SU-DHL-6 (cell line): ENCODE measurements around the gene WDR4.

ENCODE experiments used
- H2AFZ ChIP-seq: fragments of 200-600 bp; sonication (generic); 2 replicates; pipeline ENCODE4 v1.6.1; 2014; ENCODE audit warnings: low read depth, mild to moderate bottlenecking, moderate library complexity, mixed read lengths, antibody characterized with exemption, low read length; ENCODE audit not compliant: severe bottlenecking
- H3F3A ChIP-seq: fragments of 200-600 bp; shearing (Covaris generic); 2 replicates; pipeline ENCODE4 v1.6.0; 2016; ENCODE audit warnings: antibody characterized with exemption, mild to moderate bottlenecking; ENCODE audit not compliant: insufficient read depth
- H3K27ac ChIP-seq: fragments of 200-600 bp; sonication (generic); 2 replicates; pipeline ENCODE4 v1.5.1; 2016; ENCODE audit warnings: low read depth, mild to moderate bottlenecking, low read length, moderate library complexity, mixed read lengths
- H3K27me3 ChIP-seq: fragments of 200-600 bp; sonication (generic), shearing (Covaris generic); 2 replicates; pipeline ENCODE4 v1.6.0; 2014; ENCODE audit warnings: mild to moderate bottlenecking, low read length
- H3K36me3 ChIP-seq: fragments of 200-600 bp; sonication (generic); 2 replicates; pipeline ENCODE4 v1.6.1; 2014; ENCODE audit warnings: mild to moderate bottlenecking, low read length, mixed read lengths
- H3K4me2 ChIP-seq: fragments of 300-600, 200-600 bp; shearing (Covaris generic), sonication (generic); 2 replicates; pipeline ENCODE4 v1.6.0; 2014; ENCODE audit warnings: low read length, low read depth, mild to moderate bottlenecking; ENCODE audit not compliant: poor library complexity, severe bottlenecking
- H3K4me3 ChIP-seq: fragments of 200-600 bp; sonication (generic); 2 replicates; pipeline ENCODE4 v1.5.1; 2014; ENCODE audit warnings: antibody characterized with exemption, low read length, mild to moderate bottlenecking, mixed read lengths; ENCODE audit not compliant: insufficient read depth, poor library complexity, severe bottlenecking
- H3K79me2 ChIP-seq: fragments of 200-600 bp; sonication (generic); 2 replicates; pipeline ENCODE4 v1.6.1; 2014; ENCODE audit warnings: mild to moderate bottlenecking, low read length, moderate library complexity; ENCODE audit not compliant: insufficient read depth
- H3K9ac ChIP-seq: fragments of 200-600 bp; sonication (generic); 2 replicates; pipeline ENCODE4 v1.7.0; 2014; ENCODE audit warnings: mild to moderate bottlenecking, low read length
- H3K9me2 ChIP-seq: fragments of 200-600 bp; sonication (generic); replicated peaks from 2 replicates; pipeline ENCODE4 v1.6.1; 2014; ENCODE audit warnings: low read length; ENCODE audit not compliant: insufficient read depth
- H3K9me3 ChIP-seq: fragments of 200-600 bp; sonication (generic); 2 replicates; pipeline ENCODE4 v1.6.1; 2014; ENCODE audit warnings: low read length, mixed read lengths; ENCODE audit not compliant: insufficient read depth
- H4K20me1 ChIP-seq: fragments of 200-600 bp; sonication (generic); 2 replicates; pipeline ENCODE4 v1.6.1; 2014; ENCODE audit warnings: low read depth, mild to moderate bottlenecking, antibody characterized with exemption, low read length, moderate library complexity, mixed read lengths
- CTCF ChIP-seq: fragments of 200-600 bp; sonication (generic); IDR thresholded peaks from one replicate; pipeline ENCODE4 v1.5.1; 2017; ENCODE audit warnings: antibody characterized with exemption, mild to moderate bottlenecking, low read length, moderate library complexity; ENCODE audit not compliant: insufficient read depth, poor library complexity, severe bottlenecking
- EZH2phosphoT487 ChIP-seq: fragments of 200-600 bp; sonication (generic), shearing (Covaris generic); conservative IDR thresholded peaks from 2 replicates; pipeline ENCODE4 v1.6.1; 2018; ENCODE audit warnings: mild to moderate bottlenecking, antibody characterized with exemption, low read length, moderate library complexity, mixed read lengths

Gene WDR4

GRCh38 chr21:42858185-42858847 is 21.0 kb downstream of the WDR4 start:
- H3F3A ChIP-seq: no peaks in the 10 kb centered on the region
- no peak overlapping the region for H2AFZ ChIP-seq
- peaks cover 47% of the 10 kb centered on the region for H3K79me2 ChIP-seq
- H3K36me3 ChIP-seq: peaks cover 12% of the 10 kb centered on the region; the same call in 1 of the 2 replicates
- TF ChIP-seq EZH2phosphoT487: no peak
- TF ChIP-seq CTCF: no peak
- H3K27ac ChIP-seq: no peak overlapping the region
- no peaks in the 10 kb centered on the region for H3K27me3 ChIP-seq
- no peak overlapping the region for H3K4me3 ChIP-seq
- 0 out of 2 replicates have a peak, but pooled peaks cover 2% of the 10 kb centered on the region for H4K20me1 ChIP-seq
- H3K9me2 ChIP-seq: no peaks in the 10 kb centered on the region
- H3K9me3 ChIP-seq: no peaks in the 10 kb centered on the region
- no peak overlapping the region for H3K4me2 ChIP-seq
- no peak overlapping the region for H3K9ac ChIP-seq

- no peak overlapping the region for H3K4me2 ChIP-seq
- H2AFZ ChIP-seq: no peak overlapping the region
- H3F3A ChIP-seq: no peaks in the 10 kb centered on the region
- no peak overlapping the region for H3K9ac ChIP-seq
- H3K27me3 ChIP-seq: no peaks in the 10 kb centered on the region
- peaks cover 39% of the 10 kb centered on the region for H3K79me2 ChIP-seq
- H3K9me2 ChIP-seq: no peaks in the 10 kb centered on the region
- peaks cover 12% of the 10 kb centered on the region; the same call in 1 of the 2 replicates for H3K36me3 ChIP-seq
- TF ChIP-seq CTCF (no peak), EZH2phosphoT487 (no peak)
- no peaks in the 10 kb centered on the region for H3K9me3 ChIP-seq
- H3K27ac ChIP-seq: no peak overlapping the region
- H4K20me1 ChIP-seq: 0 out of 2 replicates have a peak, but pooled peaks cover 2% of the 10 kb centered on the region
- no peak overlapping the region for H3K4me3 ChIP-seq
Measured at GRCh38 chr21:42857216-42857615, 22.1 kb downstream of the WDR4 start.

GRCh38 chr21:42855937-42856335 is 23.4 kb downstream of the WDR4 start:
- H3K9me2 ChIP-seq: no peaks in the 10 kb centered on the region
- H3F3A ChIP-seq: no peaks in the 10 kb centered on the region
- 0 out of 2 replicates have a peak, but pooled peaks cover 2% of the 10 kb centered on the region for H4K20me1 ChIP-seq
- H3K9ac ChIP-seq: no peak overlapping the region
- peaks cover 34% of the 10 kb centered on the region for H3K79me2 ChIP-seq
- no peak overlapping the region for H3K4me2 ChIP-seq
- H2AFZ ChIP-seq: no peak overlapping the region
- no peak overlapping the region for H3K4me3 ChIP-seq
- TF ChIP-seq CTCF (no peak), EZH2phosphoT487 (no peak)
- peaks cover 12% of the 10 kb centered on the region; the same call in 1 of the 2 replicates for H3K36me3 ChIP-seq
- no peaks in the 10 kb centered on the region for H3K27me3 ChIP-seq
- H3K9me3 ChIP-seq: no peaks in the 10 kb centered on the region
- no peak overlapping the region for H3K27ac ChIP-seq
